ENCODE measurements around the gene CELSR1. TPM values are rescaled to one million over a fixed set of nuclear protein-coding genes. Genes with fewer than 3 reads are reported as not detected.
"Not testable (repeated sequence)": the region's sequence is repeated elsewhere in the genome, so short reads cannot be mapped to it uniquely, and the experiment has no call there.

Gene CELSR1
- total RNA-seq, 1 experiment from 2014 or later: 5.7 TPM

- DNase-seq (ENCODE audit: low spot score): peak; percentile 36
Measured at GRCh38 chr22:46515208-46516111, 22.0 kb downstream of the CELSR1 start.

- DNase-seq (ENCODE audit: low spot score): peak; percentile 80
Measured at GRCh38 chr22:46514592-46515207, 22.7 kb downstream of the CELSR1 start.

- DNase-seq (ENCODE audit: low spot score): no peak
Measured at GRCh38 chr22:46513908-46514550, 23.4 kb downstream of the CELSR1 start.

GRCh38 chr22:46512683-46513082 is 24.7 kb downstream of the CELSR1 start:
- no peak for DNase-seq (ENCODE audit: low spot score)

- DNase-seq (ENCODE audit: low spot score): no peak
Measured at GRCh38 chr22:46512039-46512370, 25.4 kb downstream of the CELSR1 start.

GRCh38 chr22:46511151-46512038 is 26.0 kb downstream of the CELSR1 start:
- no peak for DNase-seq (ENCODE audit: low spot score)

- DNase-seq (ENCODE audit: low spot score): no peak
Measured at GRCh38 chr22:46509416-46510089, 27.9 kb downstream of the CELSR1 start.

- no peak for DNase-seq (ENCODE audit: low spot score)
Measured at GRCh38 chr22:46508491-46508999, 28.9 kb downstream of the CELSR1 start.

- DNase-seq (ENCODE audit: low spot score): no peak
Measured at GRCh38 chr22:46507451-46508425, 29.7 kb downstream of the CELSR1 start.

- no peak for DNase-seq (ENCODE audit: low spot score)
Measured at GRCh38 chr22:46504584-46504983, 32.8 kb downstream of the CELSR1 start.

GRCh38 chr22:46502440-46503175 is 34.8 kb downstream of the CELSR1 start:
- DNase-seq (ENCODE audit: low spot score): no peak

GRCh38 chr22:46501701-46502100 is 35.7 kb downstream of the CELSR1 start:
- peak; percentile 58 for DNase-seq (ENCODE audit: low spot score)

GRCh38 chr22:46501265-46501664 is 36.2 kb downstream of the CELSR1 start:
- DNase-seq (ENCODE audit: low spot score): not testable (repeated sequence)

GRCh38 chr22:46500201-46500600 is 37.2 kb downstream of the CELSR1 start:
- no peak for DNase-seq (ENCODE audit: low spot score)

GRCh38 chr22:46499805-46500189 is 37.6 kb downstream of the CELSR1 start:
- DNase-seq (ENCODE audit: low spot score): no peak

GRCh38 chr22:46491946-46492345 is 45.5 kb downstream of the CELSR1 start:
- DNase-seq (ENCODE audit: low spot score): no peak

GRCh38 chr22:46490538-46490937 is 46.9 kb downstream of the CELSR1 start:
- no peak for DNase-seq (ENCODE audit: low spot score)

- DNase-seq (ENCODE audit: low spot score): no peak
Measured at GRCh38 chr22:46486996-46487717, 50.3 kb downstream of the CELSR1 start.
